Measurements from ENCODE around the gene ZNF580.

Gene ZNF580

DNA sequence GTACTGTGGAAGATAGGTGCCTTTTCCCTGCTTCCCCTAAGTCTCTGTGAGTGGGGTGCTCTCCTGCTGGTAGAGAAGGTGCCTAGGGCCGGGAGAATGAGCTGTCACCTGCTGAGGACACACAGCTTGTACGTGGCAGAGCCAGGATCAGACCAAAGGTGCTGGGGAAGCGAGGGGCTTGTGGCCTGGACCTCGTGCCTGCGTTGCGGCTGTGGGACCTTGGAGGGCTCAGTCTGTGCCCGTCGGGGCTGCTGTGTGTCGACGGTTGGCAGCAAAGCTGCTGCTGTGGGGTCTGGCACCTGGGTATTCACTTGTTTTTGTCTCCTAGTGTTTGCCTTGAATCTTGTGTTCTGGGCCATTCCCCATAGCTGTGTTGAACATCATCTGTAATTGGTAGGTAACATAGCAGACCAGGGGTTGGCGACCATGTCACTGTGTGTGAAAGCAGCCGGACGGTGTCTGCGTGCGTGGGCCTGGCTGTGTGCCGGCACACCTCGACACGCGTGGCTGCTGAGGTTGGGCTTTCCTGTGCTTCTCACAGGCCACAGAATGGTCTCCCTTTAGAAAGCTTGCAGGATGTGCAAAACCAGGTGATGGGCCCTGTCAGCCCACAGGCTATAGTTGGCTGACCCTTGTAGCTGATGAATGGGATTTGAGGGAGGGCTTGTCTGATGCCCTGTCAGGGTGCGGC, 23.2 kb downstream of the ZNF580 start:
- no peak for DNase-seq

DNA sequence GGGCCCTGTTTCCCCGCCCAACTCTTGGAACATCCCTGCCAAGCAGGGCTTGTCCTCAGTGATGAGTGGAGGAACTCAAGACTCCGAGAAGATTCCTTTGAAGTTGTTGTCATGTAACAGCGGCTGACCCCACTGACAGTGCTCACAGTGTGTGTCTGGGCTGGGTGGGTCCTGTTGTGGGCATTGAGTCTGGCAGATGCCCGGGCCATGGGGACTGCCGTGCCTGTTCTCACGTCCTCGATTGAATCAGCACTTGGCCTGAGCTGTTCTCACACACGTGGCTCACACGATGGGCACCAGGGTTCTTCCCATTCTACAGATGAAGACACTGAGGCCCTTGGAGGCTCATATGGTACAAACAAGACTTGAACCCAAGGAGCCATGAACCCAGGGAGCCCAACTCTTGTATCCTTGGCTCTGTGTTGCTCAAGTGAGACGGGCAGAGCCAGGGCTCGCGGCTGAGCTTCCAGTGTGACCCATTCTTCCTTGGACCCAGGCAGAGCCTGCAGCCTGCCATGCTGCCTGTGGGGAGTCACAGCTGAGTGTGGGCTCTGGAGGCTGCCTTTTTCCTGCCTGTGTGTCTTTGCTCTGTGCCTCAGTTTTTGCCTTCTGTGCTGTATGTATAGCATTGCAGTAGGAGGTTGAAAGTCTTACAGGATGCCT, 25.7 kb downstream of the ZNF580 start:
- DNase-seq = no peak

DNA sequence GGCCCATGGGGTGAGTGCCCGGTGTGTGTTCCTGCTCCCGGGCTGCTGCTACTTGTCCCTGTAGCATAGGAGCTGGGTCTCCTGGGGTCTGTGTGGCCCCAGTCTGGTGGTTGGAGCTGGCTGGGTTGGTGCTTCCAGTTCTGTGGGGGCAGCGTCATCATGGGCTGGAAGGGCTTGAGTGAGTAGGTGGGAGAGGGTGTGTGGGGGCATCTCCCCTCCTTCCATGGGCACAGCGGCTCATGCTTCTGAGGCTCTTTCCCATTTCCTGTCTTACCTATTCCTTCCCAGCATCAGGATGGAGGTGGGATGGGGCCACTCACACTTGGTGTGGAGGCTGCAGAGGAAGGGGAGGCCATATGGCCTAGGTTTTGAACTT, 26.2 kb downstream of the ZNF580 start:
- no peak for DNase-seq

DNA sequence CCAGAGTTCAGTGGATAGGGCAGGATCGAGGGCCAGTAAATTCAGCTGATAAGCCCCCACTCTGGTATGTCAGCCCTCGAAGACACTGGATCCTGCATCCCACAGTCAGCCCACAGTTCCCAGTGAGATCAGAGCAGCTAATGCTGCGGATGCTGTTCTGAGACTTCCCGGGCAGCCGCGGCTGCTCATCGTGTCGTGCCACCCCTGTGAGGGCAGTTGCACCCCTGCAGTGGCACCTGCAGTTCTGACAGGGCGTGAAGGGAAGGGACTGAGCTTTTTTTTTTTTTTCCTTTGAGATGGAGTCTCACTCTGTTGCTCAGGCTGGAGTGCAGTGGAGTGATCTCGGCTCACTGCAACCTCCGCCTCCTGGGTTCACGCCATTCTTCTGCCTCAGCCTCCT, 26.7 kb downstream of the ZNF580 start:
- no peak for DNase-seq

DNA sequence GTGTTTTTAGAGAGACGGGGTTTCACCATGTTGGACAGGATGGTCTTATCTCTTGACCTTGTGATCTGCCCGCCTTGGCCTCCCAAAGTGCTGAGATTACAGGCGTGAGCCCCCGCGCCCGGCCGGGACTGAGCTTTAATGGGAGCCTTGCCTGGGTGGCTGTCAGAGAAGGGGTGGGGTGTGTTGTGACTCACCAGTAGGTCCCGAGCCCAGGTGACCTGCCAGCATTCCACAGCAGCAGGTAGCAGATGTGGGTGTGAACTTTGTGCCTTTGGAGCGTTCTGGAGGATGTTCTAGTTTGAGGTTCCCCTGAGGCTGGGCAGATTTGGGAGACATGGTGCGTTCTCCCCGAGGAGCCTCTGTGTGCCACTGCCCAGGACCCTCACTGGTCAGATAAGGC, 27.2 kb downstream of the ZNF580 start:
- no peak for DNase-seq

DNA sequence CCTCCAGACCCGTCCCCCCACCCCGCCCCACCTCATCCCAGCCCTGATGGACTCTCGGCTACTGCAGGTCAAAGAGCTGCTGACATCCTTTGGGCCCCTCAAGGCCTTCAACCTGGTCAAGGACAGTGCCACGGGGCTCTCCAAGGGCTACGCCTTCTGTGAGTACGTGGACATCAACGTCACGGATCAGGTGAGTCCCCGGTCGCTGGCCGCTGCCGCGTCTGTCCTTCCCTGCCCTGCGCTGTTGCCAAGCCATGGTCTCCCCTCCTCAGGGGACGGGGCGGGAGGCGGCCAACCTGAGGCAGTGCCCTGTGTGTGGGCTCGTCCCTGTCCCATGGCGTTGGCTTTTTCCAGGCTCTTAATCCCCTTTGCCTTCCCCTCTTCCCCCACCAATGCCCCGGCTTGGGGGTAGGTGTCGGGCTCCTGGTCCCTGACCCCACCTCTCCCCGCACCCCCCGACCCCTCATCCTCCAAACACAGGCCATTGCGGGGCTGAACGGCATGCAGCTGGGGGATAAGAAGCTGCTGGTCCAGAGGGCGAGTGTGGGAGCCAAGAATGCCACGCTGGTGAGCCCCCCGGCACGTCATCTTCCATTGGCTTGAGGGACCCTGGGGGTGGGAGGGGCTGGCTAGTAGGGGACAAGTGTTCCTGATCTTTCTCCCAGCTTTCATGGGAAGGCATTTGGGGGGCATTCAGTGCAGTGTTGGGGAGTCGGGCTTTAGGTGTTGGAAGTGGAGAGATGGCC, 28.0 kb downstream of the ZNF580 start:
- no peak for DNase-seq

DNA sequence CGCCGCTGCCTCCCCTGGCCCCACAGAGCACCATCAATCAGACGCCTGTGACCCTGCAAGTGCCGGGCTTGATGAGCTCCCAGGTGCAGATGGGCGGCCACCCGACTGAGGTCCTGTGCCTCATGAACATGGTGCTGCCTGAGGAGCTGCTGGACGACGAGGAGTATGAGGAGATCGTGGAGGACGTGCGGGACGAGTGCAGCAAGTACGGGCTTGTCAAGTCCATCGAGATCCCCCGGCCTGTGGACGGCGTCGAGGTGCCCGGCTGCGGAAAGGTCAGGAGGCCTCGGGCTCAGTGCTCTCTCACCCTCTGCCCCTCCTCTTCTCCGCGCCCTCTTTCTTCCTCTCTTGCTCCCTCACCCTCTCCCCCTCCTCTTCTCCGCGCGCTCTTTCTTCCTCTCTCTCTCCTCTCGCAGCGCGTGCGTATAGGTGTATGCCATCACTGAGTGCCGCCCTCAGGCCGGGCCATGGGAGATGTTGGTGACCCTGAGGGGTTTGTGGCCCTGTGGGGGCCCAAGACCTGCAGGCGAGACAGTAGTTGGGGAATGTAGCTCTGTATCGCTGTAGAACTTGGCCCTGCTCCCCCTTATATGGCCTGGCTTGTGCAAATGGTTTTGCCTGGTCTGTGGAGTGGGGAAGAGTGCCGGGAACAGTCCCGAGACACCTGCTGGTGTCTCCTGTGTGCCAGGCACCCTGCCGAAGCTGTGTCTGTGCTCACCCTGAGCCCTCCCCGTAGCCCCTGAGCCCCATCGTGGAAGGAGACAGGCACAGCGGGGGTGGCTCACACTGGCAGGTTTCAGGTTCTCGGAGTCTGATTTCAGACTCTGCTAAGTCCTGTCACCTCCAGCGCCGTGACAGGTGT, 28.8 kb downstream of the ZNF580 start:
- no peak for DNase-seq

DNA sequence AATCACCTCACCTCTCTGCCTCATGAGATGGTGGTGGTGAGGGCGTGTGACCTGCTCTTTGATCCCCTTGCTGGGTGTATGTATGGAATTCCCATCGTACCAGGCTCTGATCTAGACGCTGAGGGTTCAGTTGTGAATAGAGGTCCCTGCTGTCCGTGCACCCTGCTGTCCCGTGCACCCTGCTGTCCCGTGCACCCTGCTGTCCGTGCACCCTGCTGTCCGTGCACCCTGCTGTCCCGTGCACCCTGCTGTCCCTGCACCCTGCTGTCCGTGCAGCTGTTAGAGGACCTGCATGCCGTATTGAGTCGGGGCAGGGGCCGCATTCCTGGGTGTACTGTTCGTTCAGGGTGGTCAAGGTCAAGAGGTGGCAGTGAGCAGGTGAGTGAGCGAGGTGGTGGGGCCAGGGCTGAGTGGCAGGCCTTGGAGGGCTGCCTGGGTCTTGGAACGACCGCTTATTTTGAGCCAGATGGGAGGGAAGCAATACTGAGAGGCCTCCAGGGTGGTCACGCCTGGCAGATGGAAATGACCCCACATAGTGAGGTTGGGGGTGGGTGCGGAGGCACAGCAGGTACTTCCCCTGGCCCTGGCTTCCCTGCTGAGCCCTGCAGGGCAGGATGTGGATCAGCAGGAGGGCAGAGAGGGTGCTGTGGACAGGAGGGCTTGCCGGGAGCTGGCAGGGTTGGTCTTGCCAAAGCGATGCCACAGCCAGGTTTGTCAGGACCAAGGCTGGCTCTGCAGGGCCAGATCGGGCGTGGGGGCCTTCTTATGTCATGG, 29.7 kb downstream of the ZNF580 start:
- no peak for DNase-seq

DNA sequence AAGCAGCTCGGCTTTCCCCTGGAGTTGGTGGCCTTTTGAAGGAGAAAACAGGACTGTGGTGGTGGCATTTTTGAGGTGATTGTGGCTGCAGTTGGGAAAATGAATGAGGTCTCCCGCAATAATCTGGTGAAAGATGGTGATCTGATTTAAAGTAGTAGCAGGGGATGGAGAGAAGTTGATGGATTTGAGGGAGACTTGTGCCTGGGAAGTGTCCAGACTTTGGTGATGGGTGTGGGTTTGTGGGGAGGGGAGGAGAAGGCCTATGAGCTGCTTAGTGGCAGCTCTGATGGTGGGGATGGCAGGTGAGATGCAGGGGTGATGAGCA, 30.2 kb downstream of the ZNF580 start:
- no peak for DNase-seq

DNA sequence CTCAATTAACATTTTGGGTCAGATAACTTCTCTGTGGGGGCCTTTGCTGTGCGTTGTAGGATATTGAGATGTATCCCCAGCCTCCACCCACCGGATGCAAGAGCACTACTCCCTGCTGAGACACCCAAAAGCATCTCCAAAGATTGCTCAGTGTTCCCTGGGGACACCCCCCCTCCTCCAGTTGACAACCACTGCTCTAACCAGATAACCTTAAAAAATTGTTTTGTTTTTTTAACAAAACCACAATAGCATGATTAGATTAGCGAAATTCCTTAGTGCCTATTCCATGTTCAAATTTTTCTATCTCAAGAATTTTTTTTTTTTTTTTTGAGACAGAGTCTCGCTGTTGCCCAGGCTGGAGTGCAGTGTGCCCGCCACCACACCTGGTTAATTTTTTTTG, 31.6 kb downstream of the ZNF580 start:
- peak; percentile 46 for DNase-seq

DNA sequence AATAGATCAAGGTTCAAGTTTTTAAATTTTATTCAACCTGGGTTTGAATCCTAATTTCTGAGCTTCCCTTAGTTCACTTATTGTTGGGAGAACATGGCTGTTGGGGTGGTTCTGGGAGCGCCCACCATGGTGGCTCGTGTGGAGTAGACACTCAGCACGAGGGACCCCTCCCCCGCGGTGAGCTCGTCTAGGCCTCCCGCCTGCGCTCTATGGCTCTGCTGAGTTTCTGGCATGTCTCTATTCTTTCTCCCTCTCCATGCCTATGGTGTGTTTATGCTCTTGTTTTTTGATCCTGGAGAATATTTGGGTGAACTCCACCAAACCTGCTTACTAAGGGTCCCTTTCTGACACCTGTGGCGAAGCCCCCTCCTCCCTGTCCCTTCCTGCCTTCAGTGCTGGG, 32.7 kb downstream of the ZNF580 start:
- no peak for DNase-seq

DNA sequence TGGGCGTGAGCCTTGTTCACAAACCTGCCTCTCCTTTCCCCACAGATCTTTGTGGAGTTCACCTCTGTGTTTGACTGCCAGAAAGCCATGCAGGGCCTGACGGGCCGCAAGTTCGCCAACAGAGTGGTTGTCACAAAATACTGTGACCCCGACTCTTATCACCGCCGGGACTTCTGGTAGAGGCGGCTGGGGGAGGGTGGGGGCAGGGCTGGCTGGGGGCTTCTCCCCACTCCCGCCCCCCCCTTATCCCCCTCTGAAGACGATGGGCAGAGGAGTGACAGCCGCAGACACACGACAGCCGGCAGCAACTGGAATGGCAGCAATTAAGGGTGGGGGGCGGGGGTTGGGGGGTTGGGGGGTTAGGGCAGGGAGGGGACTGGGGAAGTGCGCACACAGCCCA, 33.1 kb downstream of the ZNF580 start:
- DNase-seq = no peak

DNA sequence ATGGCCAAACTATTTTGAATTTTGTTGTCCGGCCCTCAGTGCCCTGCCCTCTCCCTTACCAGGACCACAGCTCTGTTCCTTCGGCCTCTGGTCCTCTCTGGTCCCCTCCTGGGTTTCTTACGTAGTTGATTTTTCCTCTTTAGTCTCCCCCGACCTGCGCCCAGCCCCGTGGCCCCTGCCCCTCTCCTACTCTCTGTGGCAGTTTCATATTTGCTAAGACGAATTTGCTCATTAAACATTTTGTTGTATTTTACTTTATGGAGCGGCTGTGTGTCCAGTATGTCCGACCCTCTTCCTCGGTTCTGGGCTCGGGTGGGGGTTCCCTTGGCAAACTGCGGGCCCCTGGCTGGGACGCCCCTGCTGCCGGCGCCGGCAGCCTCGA, 33.6 kb downstream of the ZNF580 start:
- DNase-seq = no peak

DNA sequence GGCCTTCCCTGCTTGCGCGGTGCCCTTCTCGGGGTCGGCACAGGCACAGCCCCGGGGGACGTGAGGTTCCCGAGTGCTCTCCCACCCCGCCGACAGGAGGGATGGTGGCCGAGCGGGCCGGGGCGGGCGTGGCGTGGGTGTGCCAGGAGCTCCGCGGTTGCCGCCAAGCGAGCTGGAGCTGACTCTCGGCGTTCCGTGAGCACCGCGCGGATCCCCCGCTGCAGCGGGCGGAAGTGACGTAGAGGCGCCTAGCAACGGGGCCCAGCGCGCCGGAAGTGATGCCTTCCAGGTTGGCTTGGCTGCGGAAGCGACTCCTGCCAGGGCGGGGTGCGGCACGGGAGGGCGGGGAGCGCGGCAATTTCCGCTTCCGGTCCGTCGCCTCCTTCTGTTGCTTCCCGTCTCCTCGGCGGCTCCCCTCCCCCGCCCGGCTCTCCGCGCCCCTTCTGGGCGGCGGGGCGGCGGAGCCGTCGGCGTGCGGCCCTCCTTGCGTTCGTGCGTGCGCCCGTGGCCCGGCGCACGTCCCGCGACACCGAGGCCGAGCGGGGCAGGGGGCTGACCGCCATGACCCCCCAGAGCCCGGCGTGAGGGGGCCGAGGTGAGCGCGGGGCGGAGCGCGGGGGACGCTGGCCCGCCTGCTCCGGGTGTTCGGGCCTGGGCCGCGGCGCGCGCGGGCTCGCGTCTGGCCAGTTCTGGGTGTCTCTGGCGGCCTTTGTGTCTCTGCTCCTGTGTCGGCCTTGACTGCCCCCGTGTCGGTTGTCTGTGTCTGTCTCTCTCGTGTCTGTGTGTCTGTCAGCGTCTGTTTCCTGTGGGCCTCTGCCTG, 34.2 kb downstream of the ZNF580 start, which contains the start of gene EPN1:
TSS of gene EPN1 (plus strand) at position 386 of the 820 bp plus-strand sequence. CDS start 3,402 bp downstream, outside the sequence.
- DNase-seq = peak; percentile 97

DNA sequence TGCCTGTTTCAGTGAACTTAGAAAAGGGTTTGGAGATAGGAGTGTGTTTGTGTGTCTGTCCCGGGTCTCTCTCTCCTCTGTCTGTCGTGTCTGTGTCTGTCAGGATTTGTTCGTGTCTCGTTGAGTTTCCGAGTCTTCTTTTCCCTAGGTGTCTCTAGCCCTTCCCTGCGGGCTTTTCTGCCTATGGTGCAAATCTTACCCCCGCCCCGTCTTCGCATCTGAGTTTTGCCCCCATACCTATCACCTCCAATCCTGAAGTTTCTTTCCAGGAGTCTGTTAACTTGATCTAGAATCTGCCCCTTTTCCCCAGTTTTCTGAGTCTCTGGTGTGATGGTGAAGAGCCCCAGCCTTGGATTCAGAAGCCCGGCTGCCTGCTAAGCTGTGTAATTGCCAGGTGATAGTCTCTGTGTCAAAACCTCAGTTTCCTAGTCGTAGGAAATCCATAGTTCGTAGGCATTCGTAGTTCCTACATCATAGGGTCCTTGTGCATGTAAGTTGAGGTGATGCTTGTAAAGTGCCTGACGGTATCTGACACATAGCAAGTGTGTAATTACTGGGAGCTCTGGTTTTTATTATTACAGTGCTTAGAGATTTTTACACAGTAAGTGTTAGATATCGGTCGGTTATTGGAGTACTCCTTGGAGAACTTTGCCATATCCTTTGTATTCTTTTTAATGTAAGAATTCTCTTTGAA, 35.0 kb downstream of the ZNF580 start:
- no peak for DNase-seq

DNA sequence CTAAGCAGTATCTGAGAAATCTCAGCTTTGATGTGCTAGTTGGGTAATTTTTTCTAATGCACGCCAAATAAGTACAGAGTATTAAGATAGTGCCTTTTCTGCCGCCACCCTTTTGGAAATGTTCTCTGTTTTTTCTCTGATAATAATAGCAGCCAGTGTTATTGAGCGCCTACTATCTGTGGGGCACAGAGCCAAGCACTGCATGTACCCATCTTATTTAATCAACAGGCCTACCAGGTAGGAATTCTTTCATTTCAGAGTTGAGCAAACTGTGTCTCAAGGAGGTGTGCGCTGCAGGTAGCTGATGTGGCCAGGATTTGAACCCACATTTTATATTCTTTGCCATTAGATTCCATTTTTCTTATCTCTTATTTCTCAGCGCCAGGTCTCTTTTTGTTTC, 35.6 kb downstream of the ZNF580 start:
- DNase-seq = no peak

DNA sequence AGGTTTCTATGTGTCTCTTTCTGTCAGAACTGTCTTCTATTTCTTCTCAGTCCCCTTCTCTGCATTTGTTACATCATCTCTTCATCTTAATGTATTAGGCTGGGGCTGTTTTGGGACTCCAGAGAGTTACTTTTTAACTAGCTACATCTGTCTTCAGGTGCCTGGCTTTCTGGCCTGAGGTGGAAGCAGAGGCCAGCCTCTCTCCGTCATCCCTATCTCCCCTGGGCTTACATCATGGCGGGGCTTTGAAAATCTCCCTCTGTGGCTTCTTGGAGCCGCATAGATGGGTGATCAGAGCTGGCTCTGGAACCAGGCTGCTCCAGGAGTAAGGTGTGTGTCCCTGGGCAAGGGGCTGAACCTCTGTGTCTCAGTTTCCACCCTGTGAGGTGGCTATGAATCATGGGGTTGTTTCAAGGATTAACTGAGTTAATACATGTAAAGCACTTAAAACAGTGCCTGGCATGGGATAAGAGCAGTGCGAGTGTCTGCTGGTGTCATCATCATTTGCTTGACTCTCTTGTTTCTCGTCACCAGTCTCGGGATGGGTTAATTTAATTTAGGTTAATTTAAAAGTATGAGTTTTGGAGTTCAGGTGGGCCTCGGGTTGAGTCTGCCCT, 36.2 kb downstream of the ZNF580 start:
- DNase-seq = no peak

DNA sequence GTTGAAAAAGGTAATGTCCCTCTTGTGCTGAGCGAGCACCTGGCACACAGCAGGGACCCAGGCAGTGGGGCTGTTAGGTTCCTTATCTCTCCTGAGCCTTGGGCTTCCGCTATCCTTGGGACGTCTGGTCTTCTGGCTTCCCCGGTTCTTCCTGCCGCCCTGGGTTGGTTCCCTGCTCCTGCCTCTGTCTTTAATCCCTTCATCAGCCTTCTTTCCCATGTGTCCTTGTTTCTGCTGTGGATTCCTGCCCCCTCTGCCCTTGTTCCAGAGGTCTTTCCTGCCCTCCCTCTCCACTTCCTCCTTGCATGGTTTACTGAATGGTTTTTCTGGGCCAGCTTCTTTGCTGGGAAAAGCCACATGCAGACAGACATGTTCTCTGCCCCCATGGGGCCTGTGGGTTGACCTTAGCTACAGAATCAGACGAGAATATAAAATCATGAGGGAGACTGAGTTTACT, 36.8 kb downstream of the ZNF580 start:
- no peak for DNase-seq

DNA sequence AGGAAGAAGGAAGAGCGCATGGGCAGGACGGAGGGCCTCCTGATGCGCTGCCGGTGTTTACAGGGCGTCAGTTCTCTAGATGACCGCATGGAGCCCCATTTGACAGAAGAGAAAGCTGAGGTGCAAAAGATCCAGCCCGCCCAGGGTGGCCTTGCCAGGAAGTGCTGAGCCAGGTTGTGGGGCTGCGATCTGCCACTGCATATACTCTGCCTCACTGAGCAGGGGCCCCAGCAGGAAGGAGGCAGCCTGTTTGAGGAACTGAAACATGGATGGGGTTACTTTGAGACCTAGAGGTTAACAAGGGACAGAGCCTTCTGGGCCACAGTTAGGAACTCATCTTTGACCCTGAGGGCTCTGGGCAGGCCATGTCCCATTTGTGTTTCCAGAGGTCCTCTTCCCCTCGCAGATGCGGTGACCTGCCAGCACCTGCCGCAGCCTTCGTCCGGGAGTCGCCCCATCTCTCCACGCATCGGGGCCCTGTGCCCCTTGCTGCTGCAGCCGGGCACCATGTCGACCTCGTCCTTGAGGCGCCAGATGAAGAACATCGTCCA, 37.4 kb downstream of the ZNF580 start:
- DNase-seq = no peak

All from fibroblast of skin of scalp (primary cell).